PC-3 (cell line): ENCODE data around the gene CSN1S1.

Source experiments
- CTCF ChIP-seq: fragments of 300-600 bp; sonication (generic); conservative IDR thresholded peaks from 2 replicates; pipeline ENCODE4 v1.5.1; 2017; ENCODE audit warnings: antibody characterized with exemption, low read depth, mild to moderate bottlenecking, low read length
- EZH2 ChIP-seq: fragments of 300-600 bp; sonication (generic); IDR thresholded peaks from one replicate; pipeline ENCODE4 v1.6.1; 2017; ENCODE audit warnings: antibody characterized with exemption, mild to moderate bottlenecking, low read length; ENCODE audit not compliant: unreplicated experiment
- EZH2phosphoT487 ChIP-seq: fragments of 300-600 bp; sonication (generic); IDR thresholded peaks from 2 replicates; pipeline ENCODE4 v1.6.1; 2018; ENCODE audit warnings: mild to moderate bottlenecking, antibody characterized with exemption, low read length, borderline replicate concordance

- TF ChIP-seq EZH2 = no peak
- no peak for TF ChIP-seq CTCF
- TF ChIP-seq EZH2phosphoT487 = no peak
These were observed 10.0 kb upstream of the CSN1S1 start for GRCh38 chr4:69920874-69921273.
